GM19238 (cell line): ENCODE results near the gene MN1.

Source experiments
- DNase-seq: peaks from one replicate; pipeline ENCODE4 v3.0.0; 2011; ENCODE audit warnings: low spot score; ENCODE audit not compliant: insufficient read length

Gene MN1

GRCh38 chr22:27786291-27786932, 15.1 kb downstream of the MN1 start:
- no peak for DNase-seq

DNA sequence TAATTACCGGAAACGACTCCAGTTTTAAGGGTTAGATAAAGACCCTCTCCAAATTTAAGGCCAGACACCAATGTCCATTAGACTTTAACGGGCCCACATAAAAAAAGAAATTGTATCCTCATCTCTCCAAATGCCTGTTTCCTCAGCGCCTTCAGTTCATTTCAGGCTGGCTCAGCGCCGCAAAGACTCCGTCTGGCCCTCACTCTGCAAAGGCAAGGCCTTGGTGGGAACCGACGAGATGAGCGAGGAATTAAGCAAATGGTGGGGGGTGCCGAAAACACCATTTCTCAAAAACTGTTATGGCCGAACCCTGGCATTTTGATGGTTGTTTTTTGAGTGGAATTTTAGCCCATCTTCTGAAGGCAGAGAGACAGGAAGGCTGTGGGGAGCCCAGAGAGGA, 15.7 kb downstream of the MN1 start:
- DNase-seq: no peak

- no peak for DNase-seq
Measured at GRCh38 chr22:27784120-27784475, 17.5 kb downstream of the MN1 start.

GRCh38 chr22:27783436-27784119, 18.0 kb downstream of the MN1 start:
- no peak for DNase-seq

GRCh38 chr22:27782088-27782487, 19.5 kb downstream of the MN1 start:
- no peak for DNase-seq

DNA sequence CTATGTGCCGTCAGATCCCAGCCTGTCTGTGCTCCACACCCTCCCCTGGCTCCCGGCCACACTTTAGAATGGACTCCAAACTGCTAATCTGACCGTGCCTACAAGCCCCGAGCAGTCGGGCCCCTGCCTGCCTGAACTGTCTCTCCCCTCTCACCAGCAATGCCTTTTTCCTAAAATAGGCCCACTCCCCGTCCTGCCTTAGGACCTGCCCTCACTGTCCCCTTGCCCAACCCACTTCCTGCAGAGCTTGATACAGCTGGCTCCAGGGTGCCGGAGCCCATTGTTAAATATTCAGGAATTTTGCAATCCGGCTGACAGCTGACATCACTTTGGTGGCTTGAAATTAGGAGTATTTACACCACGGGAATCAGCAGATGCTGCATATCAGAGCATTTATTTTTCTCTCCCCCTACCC, 21.4 kb downstream of the MN1 start:
- DNase-seq: no peak

GRCh38 chr22:27779643-27780042, 21.9 kb downstream of the MN1 start:
- DNase-seq: no peak

DNA sequence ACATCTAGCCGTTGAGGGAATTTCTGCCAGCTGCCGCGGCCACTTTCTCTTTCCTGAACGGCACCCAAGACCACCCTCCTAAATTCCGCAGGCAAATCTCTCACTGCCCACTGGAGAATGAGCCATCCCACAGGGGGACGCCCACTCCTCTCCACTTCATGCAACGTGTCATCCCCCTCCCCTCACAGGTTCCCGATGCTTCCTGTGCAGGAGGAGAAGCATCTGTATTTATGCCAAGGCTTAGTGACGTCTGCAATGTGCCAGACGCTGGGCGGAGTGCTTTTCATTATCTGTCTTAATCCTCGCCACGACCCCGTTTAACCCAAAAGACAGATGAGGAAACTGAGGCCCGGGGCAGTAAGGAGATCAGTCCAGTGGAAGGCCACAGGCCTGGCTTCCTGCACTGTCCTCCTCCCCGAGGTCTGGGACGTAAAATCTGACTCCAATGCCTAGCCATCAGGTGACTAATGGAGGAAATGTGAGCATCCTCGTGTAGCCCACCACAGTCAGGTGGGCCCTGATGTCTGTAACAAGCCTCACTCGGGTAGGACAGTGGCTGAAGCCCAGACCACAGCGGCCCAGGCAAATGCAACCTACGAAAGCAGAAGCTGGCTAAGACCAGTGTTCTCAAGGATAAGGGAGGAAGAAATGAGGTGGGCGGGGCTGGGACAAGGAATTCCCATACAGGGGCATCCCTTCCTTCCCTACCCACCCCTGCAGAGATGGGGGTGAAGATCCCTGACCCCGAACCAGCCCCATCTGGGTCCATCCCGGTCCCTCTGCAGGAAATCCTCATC, 23.1 kb downstream of the MN1 start:
- DNase-seq: no peak

GRCh38 chr22:27777128-27777527, 24.4 kb downstream of the MN1 start:
- DNase-seq: no peak

GRCh38 chr22:27776650-27776958, 25.0 kb downstream of the MN1 start:
- no peak for DNase-seq

GRCh38 chr22:27775758-27776649, 25.6 kb downstream of the MN1 start:
- no peak for DNase-seq

DNA sequence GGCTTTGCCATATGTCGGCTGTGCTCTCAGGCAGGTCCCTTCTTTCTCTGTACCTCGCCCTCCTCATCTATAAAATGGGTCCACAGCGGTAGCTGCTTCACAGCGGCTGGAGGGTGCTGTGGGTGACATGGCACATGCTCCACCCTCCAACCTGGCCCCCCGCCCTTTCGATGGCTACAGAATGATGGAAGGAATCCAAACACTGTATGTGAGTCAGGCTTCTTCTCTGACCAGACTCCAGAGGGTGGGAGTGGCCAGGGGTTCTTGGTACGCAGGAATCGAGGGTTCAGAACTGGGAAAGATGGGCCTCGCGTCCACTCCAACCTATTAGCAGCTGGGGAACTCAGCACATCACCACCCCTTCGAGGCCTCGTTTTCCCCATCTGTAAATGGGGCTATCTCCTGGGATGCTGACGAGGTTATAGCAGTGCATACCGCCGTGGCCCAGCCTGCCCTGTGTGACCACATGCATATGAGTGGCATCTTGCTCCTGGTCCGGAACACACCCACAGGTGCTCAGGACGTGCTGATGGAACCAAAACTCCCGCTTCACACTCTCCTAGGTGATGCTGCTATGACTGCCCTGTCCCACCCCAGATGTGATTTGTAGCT, 26.4 kb downstream of the MN1 start:
- DNase-seq: no peak

- DNase-seq: no peak
Measured at GRCh38 chr22:27774200-27774599, 27.4 kb downstream of the MN1 start.

- no peak for DNase-seq
Measured at GRCh38 chr22:27772984-27773498, 28.5 kb downstream of the MN1 start.

GRCh38 chr22:27772081-27772983, 29.2 kb downstream of the MN1 start:
- DNase-seq: no peak

DNA sequence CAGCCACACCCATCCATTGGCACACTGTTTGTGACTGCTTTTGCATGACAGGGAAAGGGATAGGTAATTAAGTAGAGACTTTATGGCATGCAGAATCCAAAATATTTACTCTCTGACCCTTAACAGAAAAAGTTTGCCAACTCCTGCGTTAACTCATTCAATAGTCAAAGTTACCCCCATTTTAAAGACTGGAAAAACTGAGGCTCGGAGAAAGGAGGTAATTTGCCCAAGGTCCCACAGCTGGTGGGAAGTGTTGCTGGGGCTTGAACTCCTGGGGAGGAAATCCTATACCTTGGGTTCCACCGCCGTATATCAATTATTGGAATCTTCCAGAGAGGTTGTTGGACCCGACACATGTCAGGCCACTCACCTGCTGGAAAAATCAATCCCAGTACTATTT, 29.9 kb downstream of the MN1 start:
- DNase-seq: no peak

DNA sequence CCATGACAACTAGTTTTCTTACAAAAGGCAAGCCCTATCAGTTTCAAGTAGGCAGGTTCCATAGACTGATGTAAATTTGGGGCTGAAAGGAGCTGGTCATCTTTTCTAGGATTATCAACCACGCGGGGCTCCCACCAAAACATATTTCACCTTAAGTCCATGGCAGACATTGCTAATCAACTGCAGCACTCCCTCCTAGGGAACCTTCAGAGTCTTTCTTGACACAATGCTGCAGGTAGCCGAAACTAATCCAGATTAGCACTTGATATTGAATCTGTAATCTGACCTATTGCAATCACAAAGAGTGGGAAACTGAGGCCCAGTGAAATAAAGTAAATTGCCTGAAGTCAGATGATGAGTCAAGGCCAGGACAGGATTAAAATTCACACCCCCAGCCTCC, 32.5 kb downstream of the MN1 start:
- no peak for DNase-seq

- no peak for DNase-seq
Measured at GRCh38 chr22:27768027-27768653, 33.4 kb downstream of the MN1 start.

- no peak for DNase-seq
Measured at GRCh38 chr22:27766679-27767078, 34.9 kb downstream of the MN1 start.
